Measurements from ENCODE around the gene CWC25. TPM values are rescaled to one million over a fixed set of nuclear protein-coding genes. Genes with fewer than 3 reads are reported as not detected.

The CWC25 gene
- total and polyA plus RNA-seq, 9 of the 15 experiments (the other 6 are each of a cell fraction or from before 2014, with no cell fraction given), result 16.5 to 27.4 (median 23.0) TPM

DNA sequence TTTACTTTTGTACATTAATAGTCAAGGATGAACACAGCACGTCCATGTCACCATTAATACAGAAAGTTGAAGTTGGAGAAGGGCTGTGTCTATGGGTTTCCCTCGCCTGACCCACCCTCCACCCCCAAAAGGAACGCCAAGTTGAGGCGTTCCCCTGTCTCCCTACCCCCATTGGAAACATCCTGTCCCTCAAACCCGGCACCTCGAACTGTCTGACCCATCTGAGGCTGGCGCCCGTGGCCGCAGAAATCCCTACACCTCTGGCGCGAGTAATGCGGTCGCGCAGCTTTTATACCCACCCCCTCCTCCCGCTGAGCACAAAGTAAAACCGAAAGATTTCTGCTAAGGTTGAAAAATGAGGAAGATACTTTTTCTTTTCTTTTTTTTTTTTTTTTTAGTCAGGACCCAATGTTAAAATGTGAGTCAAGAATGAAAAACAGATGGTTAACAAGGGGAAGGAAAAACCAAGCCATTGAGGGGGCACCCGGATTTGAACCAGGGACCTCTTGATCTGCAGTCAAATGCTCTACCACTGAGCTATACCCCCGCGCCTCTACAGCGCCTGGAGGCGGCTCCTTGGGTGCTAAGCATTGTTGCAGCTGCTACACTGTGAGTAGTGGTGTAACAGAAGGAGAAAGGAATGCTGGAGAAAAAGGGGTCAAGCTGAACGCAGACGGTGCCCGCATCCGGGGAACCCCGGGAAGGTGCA is 43.9 kb upstream of the CWC25 start (continued):
- TF ChIP-seq, protein P1, sequence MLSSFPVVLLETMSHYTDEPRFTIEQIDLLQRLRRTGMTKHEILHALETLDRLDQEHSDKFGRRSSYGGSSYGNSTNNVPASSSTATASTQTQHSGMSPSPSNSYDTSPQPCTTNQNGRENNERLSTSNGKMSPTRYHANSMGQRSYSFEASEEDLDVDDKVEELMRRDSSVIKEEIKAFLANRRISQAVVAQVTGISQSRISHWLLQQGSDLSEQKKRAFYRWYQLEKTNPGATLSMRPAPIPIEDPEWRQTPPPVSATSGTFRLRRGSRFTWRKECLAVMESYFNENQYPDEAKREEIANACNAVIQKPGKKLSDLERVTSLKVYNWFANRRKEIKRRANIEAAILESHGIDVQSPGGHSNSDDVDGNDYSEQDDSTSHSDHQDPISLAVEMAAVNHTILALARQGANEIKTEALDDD (IDR thresholded peaks at IDR 0.05), result 0 out of 2 replicates have a peak, but pooled peaks have one; percentile 16
- no peak for TF ChIP-seq ZNF76 (CRISPR knock-in tag; IDR thresholded peaks at IDR 0.05; ENCODE audit: borderline replicate concordance)
- TF ChIP-seq ZBTB1 (CRISPR knock-in tag; IDR thresholded peaks at IDR 0.05; ENCODE audit: borderline replicate concordance, low read depth), result no peak
- TF ChIP-seq, protein P2, sequence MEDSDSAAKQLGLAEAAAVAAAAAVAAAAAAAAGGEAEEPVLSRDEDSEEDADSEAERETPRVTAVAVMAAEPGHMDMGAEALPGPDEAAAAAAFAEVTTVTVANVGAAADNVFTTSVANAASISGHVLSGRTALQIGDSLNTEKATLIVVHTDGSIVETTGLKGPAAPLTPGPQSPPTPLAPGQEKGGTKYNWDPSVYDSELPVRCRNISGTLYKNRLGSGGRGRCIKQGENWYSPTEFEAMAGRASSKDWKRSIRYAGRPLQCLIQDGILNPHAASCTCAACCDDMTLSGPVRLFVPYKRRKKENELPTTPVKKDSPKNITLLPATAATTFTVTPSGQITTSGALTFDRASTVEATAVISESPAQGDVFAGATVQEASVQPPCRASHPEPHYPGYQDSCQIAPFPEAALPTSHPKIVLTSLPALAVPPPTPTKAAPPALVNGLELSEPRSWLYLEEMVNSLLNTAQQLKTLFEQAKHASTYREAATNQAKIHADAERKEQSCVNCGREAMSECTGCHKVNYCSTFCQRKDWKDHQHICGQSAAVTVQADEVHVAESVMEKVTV (CRISPR knock-in tag; IDR thresholded peaks at IDR 0.05), result no peak
- peak; percentile 54; the same call in 1 of the 2 replicates for TF ChIP-seq CREM (IDR thresholded peaks at IDR 0.05; ENCODE audit: low read depth)
- TF ChIP-seq ETV1 (tag; conservative IDR thresholded peaks at IDR 0.05; ENCODE audit: low read depth), result 0 out of 2 replicates have a peak, but pooled peaks have one; percentile 60
- TF ChIP-seq, protein P3, sequence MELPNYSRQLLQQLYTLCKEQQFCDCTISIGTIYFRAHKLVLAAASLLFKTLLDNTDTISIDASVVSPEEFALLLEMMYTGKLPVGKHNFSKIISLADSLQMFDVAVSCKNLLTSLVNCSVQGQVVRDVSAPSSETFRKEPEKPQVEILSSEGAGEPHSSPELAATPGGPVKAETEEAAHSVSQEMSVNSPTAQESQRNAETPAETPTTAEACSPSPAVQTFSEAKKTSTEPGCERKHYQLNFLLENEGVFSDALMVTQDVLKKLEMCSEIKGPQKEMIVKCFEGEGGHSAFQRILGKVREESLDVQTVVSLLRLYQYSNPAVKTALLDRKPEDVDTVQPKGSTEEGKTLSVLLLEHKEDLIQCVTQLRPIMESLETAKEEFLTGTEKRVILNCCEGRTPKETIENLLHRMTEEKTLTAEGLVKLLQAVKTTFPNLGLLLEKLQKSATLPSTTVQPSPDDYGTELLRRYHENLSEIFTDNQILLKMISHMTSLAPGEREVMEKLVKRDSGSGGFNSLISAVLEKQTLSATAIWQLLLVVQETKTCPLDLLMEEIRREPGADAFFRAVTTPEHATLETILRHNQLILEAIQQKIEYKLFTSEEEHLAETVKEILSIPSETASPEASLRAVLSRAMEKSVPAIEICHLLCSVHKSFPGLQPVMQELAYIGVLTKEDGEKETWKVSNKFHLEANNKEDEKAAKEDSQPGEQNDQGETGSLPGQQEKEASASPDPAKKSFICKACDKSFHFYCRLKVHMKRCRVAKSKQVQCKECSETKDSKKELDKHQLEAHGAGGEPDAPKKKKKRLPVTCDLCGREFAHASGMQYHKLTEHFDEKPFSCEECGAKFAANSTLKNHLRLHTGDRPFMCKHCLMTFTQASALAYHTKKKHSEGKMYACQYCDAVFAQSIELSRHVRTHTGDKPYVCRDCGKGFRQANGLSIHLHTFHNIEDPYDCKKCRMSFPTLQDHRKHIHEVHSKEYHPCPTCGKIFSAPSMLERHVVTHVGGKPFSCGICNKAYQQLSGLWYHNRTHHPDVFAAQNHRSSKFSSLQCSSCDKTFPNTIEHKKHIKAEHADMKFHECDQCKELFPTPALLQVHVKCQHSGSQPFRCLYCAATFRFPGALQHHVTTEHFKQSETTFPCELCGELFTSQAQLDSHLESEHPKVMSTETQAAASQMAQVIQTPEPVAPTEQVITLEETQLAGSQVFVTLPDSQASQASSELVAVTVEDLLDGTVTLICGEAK (IDR thresholded peaks at IDR 0.05), result peak; percentile 87
- TF ChIP-seq, protein P3 (CRISPR knock-in tag; IDR thresholded peaks at IDR 0.05), result no peak
- TF ChIP-seq, protein P4, sequence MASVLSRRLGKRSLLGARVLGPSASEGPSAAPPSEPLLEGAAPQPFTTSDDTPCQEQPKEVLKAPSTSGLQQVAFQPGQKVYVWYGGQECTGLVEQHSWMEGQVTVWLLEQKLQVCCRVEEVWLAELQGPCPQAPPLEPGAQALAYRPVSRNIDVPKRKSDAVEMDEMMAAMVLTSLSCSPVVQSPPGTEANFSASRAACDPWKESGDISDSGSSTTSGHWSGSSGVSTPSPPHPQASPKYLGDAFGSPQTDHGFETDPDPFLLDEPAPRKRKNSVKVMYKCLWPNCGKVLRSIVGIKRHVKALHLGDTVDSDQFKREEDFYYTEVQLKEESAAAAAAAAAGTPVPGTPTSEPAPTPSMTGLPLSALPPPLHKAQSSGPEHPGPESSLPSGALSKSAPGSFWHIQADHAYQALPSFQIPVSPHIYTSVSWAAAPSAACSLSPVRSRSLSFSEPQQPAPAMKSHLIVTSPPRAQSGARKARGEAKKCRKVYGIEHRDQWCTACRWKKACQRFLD (CRISPR knock-in tag; IDR thresholded peaks at IDR 0.05), result no peak
- peak; percentile 12; the same call in 1 of the 2 replicates for TF ChIP-seq MTA2 (IDR thresholded peaks at IDR 0.05; ENCODE audit: low read depth)
- no peak for TF ChIP-seq ZNF778 (CRISPR knock-in tag; IDR thresholded peaks at IDR 0.05)
- TF ChIP-seq ZNF436 (CRISPR knock-in tag; IDR thresholded peaks at IDR 0.05), result no peak
- peak in 1 of 2 experiments; percentile 31; a peak in 1 of 4 replicates for TF ChIP-seq CSDE1 (IDR thresholded peaks at IDR 0.05)

Measured in K562 (cell line).